ENCODE data around the gene ZNF581.

Gene ZNF581

DNA sequence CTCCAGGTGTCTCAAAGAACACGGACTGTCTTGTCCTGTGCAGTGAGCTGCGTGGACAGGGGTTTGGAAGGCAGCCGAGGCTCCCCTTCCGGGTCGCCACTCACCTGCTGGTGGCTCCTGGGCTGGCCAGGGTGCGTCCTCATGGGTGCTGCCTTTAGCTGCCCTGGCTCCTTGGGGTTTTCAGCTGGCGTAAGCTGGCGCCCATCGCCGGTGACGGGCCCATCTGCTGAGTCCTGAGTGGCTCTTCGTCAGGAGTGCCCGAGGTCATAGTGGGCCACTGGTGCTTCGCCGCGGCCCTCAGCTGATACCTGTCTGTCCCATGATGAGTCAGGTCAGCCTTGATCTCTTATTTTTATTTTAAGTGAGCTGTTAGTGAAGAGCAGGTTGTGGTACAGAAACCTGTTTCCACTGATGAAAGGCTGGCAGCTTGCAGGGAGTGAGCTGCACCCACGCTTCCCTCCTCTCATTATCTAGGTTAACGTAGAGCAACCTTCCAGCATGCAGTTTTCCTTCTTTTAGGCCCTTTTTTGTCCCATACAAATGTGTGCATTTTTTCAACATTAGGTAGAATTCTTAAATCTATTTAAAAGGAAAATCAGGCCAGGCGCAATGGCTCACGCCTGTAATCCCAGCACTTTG, 50.0 kb downstream of the ZNF581 start:
- DNase-seq (ENCODE audit: low read depth in 2 of 2), result no peak

DNA sequence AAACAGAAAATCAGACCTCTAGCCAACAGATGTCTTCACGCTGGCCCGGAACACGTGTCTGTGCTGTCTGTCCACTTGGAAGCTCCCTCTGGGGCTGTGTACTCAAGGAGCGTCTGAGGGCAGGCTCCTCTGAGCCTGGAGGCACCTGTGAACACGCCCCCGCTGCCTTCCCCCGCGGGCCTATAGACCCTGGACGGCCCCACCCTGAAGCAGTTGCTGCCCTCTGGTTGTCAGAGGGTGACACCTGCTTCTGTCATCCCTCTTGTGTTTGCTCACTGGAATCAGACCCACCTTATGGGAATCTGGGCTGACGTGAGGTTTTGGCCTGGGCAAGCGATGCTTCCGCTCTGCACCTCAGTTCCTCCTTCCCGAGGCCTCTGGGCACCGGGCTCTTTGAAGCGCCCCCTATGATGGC, 50.8 kb downstream of the ZNF581 start:
- no peak for DNase-seq (ENCODE audit: low read depth in 2 of 2)

DNA sequence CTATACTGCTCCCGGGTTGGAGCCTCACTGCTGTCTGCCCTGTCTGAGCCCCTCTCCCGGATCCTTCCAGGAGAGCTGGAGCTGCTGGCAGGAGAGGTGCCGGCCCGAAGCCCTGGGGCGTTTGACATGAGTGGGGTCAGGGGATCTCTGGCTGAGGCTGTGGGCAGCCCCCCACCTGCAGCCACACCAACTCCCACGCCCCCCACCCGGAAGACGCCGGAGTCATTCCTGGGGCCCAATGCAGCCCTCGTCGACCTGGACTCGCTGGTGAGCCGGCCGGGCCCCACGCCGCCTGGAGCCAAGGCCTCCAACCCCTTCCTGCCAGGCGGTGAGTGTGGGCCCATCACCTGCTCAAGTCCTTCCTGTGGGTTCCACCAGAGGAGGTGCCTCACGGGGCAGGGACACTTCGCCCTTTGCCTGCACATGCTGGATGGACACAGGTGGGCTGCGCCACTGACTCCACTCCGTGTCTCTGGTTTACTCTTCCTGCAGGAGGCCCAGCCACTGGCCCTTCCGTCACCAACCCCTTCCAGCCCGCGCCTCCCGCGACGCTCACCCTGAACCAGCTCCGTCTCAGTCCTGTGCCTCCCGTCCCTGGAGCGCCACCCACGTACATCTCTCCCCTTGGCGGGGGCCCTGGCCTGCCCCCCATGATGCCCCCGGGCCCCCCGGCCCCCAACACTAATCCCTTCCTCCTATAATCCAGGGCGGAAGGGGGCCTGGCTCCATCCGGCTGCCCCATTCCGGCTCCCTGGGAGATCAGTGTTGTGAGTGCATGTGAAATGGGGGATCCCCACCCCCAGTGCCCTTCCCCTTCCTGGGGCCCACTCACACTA, 51.4 kb downstream of the ZNF581 start:
- DNase-seq (ENCODE audit: low read depth in 2 of 2), result no peak
